PC-3 (cell line): ENCODE results near the gene CHAT. TPM values are rescaled to one million over a fixed set of nuclear protein-coding genes. Genes with fewer than 3 reads are reported as not detected.

ENCODE experiments used
- ATAC-seq: fragments of 200-7000 bp; cut with Tn5 transposase; 2 replicates; pipeline ENCODE4 v1.9.1; 2020; ENCODE audit warnings: mild to moderate bottlenecking, moderate library complexity
- Bru-seq: library from RNA; stranded (reverse); fragments of 400-500 nt; gene quantifications from one replicate; lab custom pipeline; 2021; lab: Mats Ljungman, UMichigan
- BruChase-seq, 2 experiments: library from RNA; stranded (reverse); fragments of 400-500 nt; gene quantifications; one replicate each; lab custom pipeline; 2021; lab: Mats Ljungman, UMichigan
- BruUV-seq: library from RNA; stranded (reverse); fragments of 400-500 nt; replicated peaks from 2 replicates; lab custom pipeline; 2021; lab: Mats Ljungman, UMichigan
- CTCF ChIA-PET: fragments of 300-600 bp; sonication (Branson Sonifier 250); formaldehyde crosslinking; loops from one replicate; lab custom pipeline; 2022; ENCODE audit warnings: antibody characterized with exemption; lab: Charles Lee
- POLR2A ChIA-PET: fragments of 300-600 bp; sonication (Branson Sonifier 250); formaldehyde crosslinking; loops from one replicate; lab custom pipeline; 2022; ENCODE audit warnings: antibody characterized with exemption; ENCODE audit not compliant: unreplicated experiment; lab: Charles Lee
- DNase-seq: peaks from one replicate; pipeline ENCODE4 v3.0.0-alpha.2; 2015
- H2AFZ ChIP-seq: fragments of 300-600 bp; sonication (generic); 2 replicates; pipeline ENCODE4 v1.6.0; 2016; ENCODE audit warnings: antibody characterized with exemption, low read length
- H3F3A ChIP-seq: fragments of 300-600 bp; sonication (generic); one replicate; pipeline ENCODE4 v1.6.0; 2017; ENCODE audit warnings: antibody characterized with exemption, low read length, control low read depth, mild to moderate bottlenecking; ENCODE audit not compliant: unreplicated experiment
- H3K27ac ChIP-seq: fragments of 300-600 bp; sonication (generic); 2 replicates; pipeline ENCODE4 v1.5.1; 2016; ENCODE audit warnings: mild to moderate bottlenecking, low read length
- H3K27me3 ChIP-seq: fragments of 300-600 bp; sonication (generic); 2 replicates; pipeline ENCODE4 v1.6.1; 2016; ENCODE audit warnings: low read length, mixed read lengths
- H3K36me3 ChIP-seq: fragments of 300-600 bp; sonication (generic); 2 replicates; pipeline ENCODE4 v1.6.1; 2016; ENCODE audit warnings: low read depth, mixed run types, low read length, mixed read lengths
- H3K4me1 ChIP-seq: fragments of 300-600 bp; sonication (generic); 2 replicates; pipeline ENCODE4 v1.5.1; 2016; ENCODE audit warnings: low read length; ENCODE audit not compliant: insufficient read depth
- H3K4me2 ChIP-seq: fragments of 300-600 bp; sonication (generic); 2 replicates; pipeline ENCODE4 v1.6.0; 2016; ENCODE audit warnings: low read length
- H3K4me3 ChIP-seq: fragments of 300-600 bp; sonication (generic); 2 replicates; pipeline ENCODE4 v1.5.1; 2016; ENCODE audit warnings: mild to moderate bottlenecking, low read length, mixed read lengths
- H3K79me2 ChIP-seq: fragments of 300-600 bp; sonication (generic); 2 replicates; pipeline ENCODE4 v1.6.1; 2017; ENCODE audit warnings: low read length, mixed read lengths
- H3K9ac ChIP-seq: fragments of 300-600 bp; sonication (generic); 2 replicates; pipeline ENCODE4 v1.6.0; 2016; ENCODE audit warnings: mild to moderate bottlenecking, low read length
- H3K9me2 ChIP-seq: fragments of 300-600 bp; sonication (generic); replicated peaks from 2 replicates; pipeline ENCODE4 v1.6.1; 2016; ENCODE audit warnings: mixed run types, low read length, mixed read lengths
- H3K9me3 ChIP-seq: fragments of 300-600 bp; sonication (generic); 2 replicates; pipeline ENCODE4 v1.6.1; 2016; ENCODE audit warnings: low read length, mixed read lengths
- H4K20me1 ChIP-seq: fragments of 300-600 bp; sonication (generic); 2 replicates; pipeline ENCODE4 v1.6.1; 2016; ENCODE audit warnings: low read length, mixed read lengths
- EZH2 ChIP-seq: fragments of 300-600 bp; sonication (generic); IDR thresholded peaks from one replicate; pipeline ENCODE4 v1.6.1; 2017; ENCODE audit warnings: antibody characterized with exemption, mild to moderate bottlenecking, low read length; ENCODE audit not compliant: unreplicated experiment
- EZH2phosphoT487 ChIP-seq: fragments of 300-600 bp; sonication (generic); IDR thresholded peaks from 2 replicates; pipeline ENCODE4 v1.6.1; 2018; ENCODE audit warnings: mild to moderate bottlenecking, antibody characterized with exemption, low read length, borderline replicate concordance
- intact Hi-C: fragments of 100-400 bp; cut with micrococcal nuclease; formaldehyde crosslinking; loops from 2 replicates; pipeline ENCODE4 v1.9.0; 2023
- long read RNA-seq: library from polyadenylated mRNA; unstranded; transcript quantifications from one replicate; pipeline ENCODE4 v2.0.0, GENCODE V29; 2021; ENCODE audit not compliant: unreplicated experiment
- total RNA-seq: library from RNA; depleted of rRNA; stranded (reverse); fragments of >200 nt; gene quantifications from 2 replicates; pipeline ENCODE4 v1.2.3, GENCODE V29; 2014; rRNA removed
- TF ChIP-seq, protein P1 (sequence below): fragments of 300-600 bp; sonication (generic); conservative IDR thresholded peaks from 2 replicates; pipeline ENCODE4 v1.5.1; 2017; ENCODE audit warnings: antibody characterized with exemption, low read depth, mild to moderate bottlenecking, low read length

The CHAT gene
- total RNA-seq: not detected in 2 replicates
- Bru-seq, nascent RNA: percentile 1 among the genes with signal in this experiment
- not detected for BruChase-seq, experiment 1, labeled RNA remaining after a 6-hour chase
- percentile 3 among the genes with signal in this experiment for BruChase-seq, experiment 2, labeled RNA remaining after a 2-hour chase
- long read RNA-seq: 0 reads

DNA sequence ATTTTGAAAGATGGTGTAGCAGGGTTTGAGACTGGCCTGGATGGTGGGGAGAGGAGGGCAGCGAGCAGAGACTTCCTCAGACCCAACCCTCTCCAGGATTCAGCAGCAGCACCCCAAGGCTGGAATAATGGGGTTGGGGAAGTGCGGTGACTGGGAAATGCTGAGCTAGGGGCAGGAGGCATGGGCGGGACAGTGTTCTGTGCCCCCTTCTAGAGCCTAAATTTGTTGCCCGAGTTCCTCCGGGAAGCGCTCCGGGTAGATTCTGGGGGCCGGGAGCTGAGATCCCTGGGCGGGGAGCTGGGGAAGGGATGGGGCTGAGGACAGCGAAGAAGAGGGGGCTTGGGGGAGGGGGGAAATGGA, at the start of gene CHAT:
Gene CHAT, plus strand, starts transcription at position 156 of the 360 bp plus-strand sequence. Its CDS starts 153 bp downstream, at position 309.
- H3K27ac ChIP-seq: no peak within 1 kb of the TSS
- H3K27me3 ChIP-seq: peaks cover 96% of the 10 kb centered on the region
- no peak for ATAC-seq
- no peaks in the 10 kb centered on the region for H3K36me3 ChIP-seq
- H3K9me3 ChIP-seq: no peaks in the 10 kb centered on the region
- no peak within 1 kb of the TSS for H3K4me2 ChIP-seq
- BruUV-seq: no TSS peak
- H4K20me1 ChIP-seq: no peaks in the 10 kb centered on the region
- DNase-seq: no peak
- H3K4me1 ChIP-seq: no peaks in the 10 kb centered on the region
- H3K9me2 ChIP-seq: no peaks in the 10 kb centered on the region
- no peak within 1 kb of the TSS for H3K4me3 ChIP-seq
- no peaks in the 10 kb centered on the region for H3F3A ChIP-seq
- ChIA-PET CTCF (no interaction called here), POLR2A (no interaction called here)
- intact Hi-C loops: no loop called here
- no peak within 1 kb of the TSS for H2AFZ ChIP-seq
- TF ChIP-seq EZH2phosphoT487: no peak
- no peak for TF ChIP-seq EZH2
- TF ChIP-seq, protein P1, sequence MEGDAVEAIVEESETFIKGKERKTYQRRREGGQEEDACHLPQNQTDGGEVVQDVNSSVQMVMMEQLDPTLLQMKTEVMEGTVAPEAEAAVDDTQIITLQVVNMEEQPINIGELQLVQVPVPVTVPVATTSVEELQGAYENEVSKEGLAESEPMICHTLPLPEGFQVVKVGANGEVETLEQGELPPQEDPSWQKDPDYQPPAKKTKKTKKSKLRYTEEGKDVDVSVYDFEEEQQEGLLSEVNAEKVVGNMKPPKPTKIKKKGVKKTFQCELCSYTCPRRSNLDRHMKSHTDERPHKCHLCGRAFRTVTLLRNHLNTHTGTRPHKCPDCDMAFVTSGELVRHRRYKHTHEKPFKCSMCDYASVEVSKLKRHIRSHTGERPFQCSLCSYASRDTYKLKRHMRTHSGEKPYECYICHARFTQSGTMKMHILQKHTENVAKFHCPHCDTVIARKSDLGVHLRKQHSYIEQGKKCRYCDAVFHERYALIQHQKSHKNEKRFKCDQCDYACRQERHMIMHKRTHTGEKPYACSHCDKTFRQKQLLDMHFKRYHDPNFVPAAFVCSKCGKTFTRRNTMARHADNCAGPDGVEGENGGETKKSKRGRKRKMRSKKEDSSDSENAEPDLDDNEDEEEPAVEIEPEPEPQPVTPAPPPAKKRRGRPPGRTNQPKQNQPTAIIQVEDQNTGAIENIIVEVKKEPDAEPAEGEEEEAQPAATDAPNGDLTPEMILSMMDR: no peak
- no peak within 1 kb of the TSS for H3K9ac ChIP-seq
- no peaks in the 10 kb centered on the region for H3K79me2 ChIP-seq

GRCh38 chr10:49564461-49565009, 49.3 kb upstream of the CHAT start:
- peak; percentile 87 for ATAC-seq
- intact Hi-C loops: no loop called here
- no peaks in the 10 kb centered on the region for H3K79me2 ChIP-seq
- peak overlapping the region; percentile 6; the same call in 1 of the 2 replicates for H2AFZ ChIP-seq
- ChIA-PET POLR2A (interaction anchor here (0.6 kb wide), 1 partner anchor 25 kb away, joined by 3 read pairs; no protein-coding TSS in a partner anchor), CTCF (no interaction called here)
- no TSS peak for BruUV-seq
- H3F3A ChIP-seq: no peaks in the 10 kb centered on the region
- H3K4me1 ChIP-seq: peaks cover 9% of the 10 kb centered on the region
- no peaks in the 10 kb centered on the region for H3K27me3 ChIP-seq
- H3K36me3 ChIP-seq: no peaks in the 10 kb centered on the region; the same call in 1 of the 2 replicates
- DNase-seq: peak; percentile 72
- H3K9me2 ChIP-seq: no peaks in the 10 kb centered on the region
- peaks cover 10% of the 10 kb centered on the region; the same call in 1 of the 2 replicates for H3K9me3 ChIP-seq
- no peak overlapping the region for H3K27ac ChIP-seq
- H3K4me2 ChIP-seq: no peak overlapping the region
- TF ChIP-seq EZH2: no peak
- no peak for TF ChIP-seq EZH2phosphoT487
- TF ChIP-seq, protein P1: no peak
- no peaks in the 10 kb centered on the region for H4K20me1 ChIP-seq
- H3K4me3 ChIP-seq: no peak overlapping the region
- no peak overlapping the region for H3K9ac ChIP-seq

DNA sequence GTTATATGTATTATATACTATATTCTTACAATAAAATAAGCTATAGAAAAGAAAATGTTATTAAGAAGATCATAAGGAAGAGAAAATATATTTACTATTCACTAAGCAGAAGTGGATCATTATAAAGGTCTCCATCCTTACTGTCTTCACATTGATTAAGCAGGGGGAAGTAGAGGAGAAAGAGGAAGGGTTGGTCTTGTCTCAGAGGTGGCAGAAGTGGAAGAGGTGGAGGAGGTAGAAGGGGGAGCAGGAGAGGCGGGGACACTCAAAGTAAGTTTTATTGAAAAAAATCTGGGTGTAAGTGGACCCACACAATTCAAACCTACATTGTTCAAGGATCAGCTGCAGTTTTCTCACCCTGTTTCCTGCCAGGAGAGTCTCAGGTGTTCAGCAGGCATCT, 46.0 kb upstream of the CHAT start:
- H3K4me3 ChIP-seq: no peak overlapping the region
- no peak overlapping the region for H3K9ac ChIP-seq
- DNase-seq (no peak), ATAC-seq (no peak)
- ChIA-PET POLR2A (interaction anchor here (0.6 kb wide), 1 partner anchor 338 kb away, joined by 4 read pairs; no protein-coding TSS in a partner anchor), CTCF (no interaction called here)
- H2AFZ ChIP-seq: no peak overlapping the region
- peaks cover 9% of the 10 kb centered on the region for H3K4me1 ChIP-seq
- no TSS peak for BruUV-seq
- no peaks in the 10 kb centered on the region for H3F3A ChIP-seq
- no peak overlapping the region for H3K4me2 ChIP-seq
- TF ChIP-seq EZH2 (no peak), EZH2phosphoT487 (no peak)
- TF ChIP-seq, protein P1: no peak
- no peak overlapping the region for H3K27ac ChIP-seq
- no peaks in the 10 kb centered on the region for H4K20me1 ChIP-seq
- no peaks in the 10 kb centered on the region for H3K27me3 ChIP-seq
- H3K9me2 ChIP-seq: peaks cover 4% of the 10 kb centered on the region; the same call in 1 of the 2 replicates
- no peaks in the 10 kb centered on the region; the same call in 1 of the 2 replicates for H3K36me3 ChIP-seq
- H3K9me3 ChIP-seq: peaks cover 13% of the 10 kb centered on the region; the same call in 1 of the 2 replicates
- H3K79me2 ChIP-seq: no peaks in the 10 kb centered on the region
- intact Hi-C loops: no loop called here
